Stimulated activated CD8-positive, alpha-beta memory T cell treated with anti-CD3 and anti-CD28 coated beads, Interleukin-7, amount 100 ng/mL, for 1 hour (primary cell): Measurements from ENCODE around the gene KITLG.
"Not testable (repeated sequence)": the region's sequence is repeated elsewhere in the genome, so short reads cannot be mapped to it uniquely, and the experiment has no call there.

ENCODE experiments used
- DNase-seq, 2 donors: peaks; one replicate each; pipeline ENCODE4 v3.0.0-alpha.2; 2020; ENCODE audit warnings: low read depth in 2 of 2

Gene KITLG

GRCh38 chr12:88576866-88577265 lies 3.4 kb downstream of the KITLG start:
- no peak for DNase-seq

GRCh38 chr12:88575361-88575970 lies 4.8 kb downstream of the KITLG start:
- DNase-seq: no peak

GRCh38 chr12:88574278-88574677 lies 6.0 kb downstream of the KITLG start:
- DNase-seq: no peak

- DNase-seq: no peak
Observed at GRCh38 chr12:88573583-88573982, 6.7 kb downstream of the KITLG start.

DNA sequence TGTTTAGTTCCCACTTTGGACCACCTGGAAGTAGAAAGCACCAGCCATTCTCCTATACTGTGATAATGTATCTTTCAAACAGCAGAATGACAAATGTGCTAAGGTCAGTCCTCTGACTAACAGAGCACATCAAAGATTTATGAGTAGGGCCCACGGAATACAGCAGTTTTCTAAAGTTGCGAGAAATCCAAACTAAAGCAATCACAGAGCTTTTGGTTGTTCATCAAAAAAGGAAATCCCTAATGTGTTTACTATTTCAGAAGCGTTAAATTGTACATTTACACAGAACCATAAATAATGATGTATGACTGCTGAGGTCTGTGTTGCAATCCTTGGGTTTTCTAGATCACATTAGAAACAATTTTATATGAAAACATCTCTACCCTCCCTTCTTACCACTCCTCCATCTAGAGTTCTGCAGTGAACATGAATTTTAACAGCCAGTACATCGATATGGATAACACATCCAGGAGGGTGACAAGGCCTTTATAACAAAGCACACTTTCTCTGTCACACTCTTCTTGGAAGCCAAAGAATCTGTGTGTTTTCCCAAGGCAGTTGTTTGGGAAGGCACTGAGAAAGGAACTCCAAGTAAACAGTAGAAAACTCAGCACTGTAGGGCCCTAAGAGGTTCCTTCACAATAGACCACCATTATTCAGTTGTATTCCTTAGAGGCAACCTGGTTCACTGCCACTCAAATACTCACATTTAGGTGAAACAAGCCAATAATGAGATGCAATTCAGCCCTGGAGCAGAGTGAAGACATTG lies 7.3 kb downstream of the KITLG start:
- DNase-seq: no peak

DNA sequence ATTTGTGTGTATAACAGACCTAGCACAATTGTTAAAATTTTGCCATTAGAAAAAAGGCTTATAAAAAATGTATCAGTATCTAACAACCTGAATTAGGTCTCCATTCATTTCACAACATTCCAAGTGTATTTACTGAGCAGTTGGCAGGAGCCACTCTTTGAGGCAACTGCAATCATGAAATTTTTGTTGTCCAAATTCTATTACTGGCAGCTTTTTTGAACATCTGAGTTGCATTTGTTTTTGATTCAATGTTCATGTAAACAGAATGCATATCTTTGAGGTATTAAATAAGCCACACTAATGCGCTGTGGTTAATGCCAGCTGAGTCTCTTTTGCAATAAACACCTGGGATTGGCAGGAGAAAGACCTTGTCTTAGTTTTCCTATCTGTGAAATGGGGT lies 8.7 kb downstream of the KITLG start:
- no peak for DNase-seq

DNA sequence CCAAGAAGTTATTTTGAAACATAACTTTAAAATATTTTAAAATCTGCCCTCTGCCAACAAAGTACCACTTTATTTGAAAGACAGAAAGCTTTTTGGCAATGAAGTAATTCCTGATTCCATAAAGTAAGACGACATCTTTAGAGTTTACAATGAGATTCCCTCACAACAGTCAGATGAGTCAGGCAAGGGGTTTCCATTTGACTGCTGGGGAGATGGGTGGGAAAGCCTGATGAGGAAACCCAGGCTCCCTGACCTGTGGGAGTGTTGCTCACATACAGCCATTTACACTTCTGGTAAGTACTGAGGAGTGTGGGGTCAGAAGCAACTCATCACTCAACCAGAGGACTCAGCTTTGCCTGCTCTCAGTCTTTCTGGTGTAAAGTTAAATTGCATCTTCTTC lies 10.2 kb downstream of the KITLG start:
- DNase-seq: no peak

DNA sequence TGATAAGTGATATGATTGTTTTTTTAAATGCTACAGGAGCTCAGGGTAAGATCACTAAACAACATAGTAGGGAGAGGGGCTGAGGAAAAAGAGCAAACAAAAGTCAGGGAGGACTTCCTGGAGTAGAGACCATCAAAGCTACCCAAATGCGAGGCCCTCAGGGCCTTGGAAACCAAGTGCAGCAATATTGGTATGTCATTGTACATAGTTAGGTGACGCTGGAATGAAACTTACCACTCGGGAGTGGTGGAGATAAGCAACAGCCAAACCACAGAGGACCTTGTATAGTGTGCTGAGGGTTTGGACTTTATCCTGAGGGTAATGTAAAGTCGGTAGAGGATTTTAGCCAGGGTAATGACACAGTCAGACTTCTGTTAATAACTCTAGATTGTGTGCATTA lies 13.8 kb downstream of the KITLG start:
- no peak for DNase-seq

- DNase-seq: no peak
Observed at GRCh38 chr12:88562846-88563582, 17.3 kb downstream of the KITLG start.

DNA sequence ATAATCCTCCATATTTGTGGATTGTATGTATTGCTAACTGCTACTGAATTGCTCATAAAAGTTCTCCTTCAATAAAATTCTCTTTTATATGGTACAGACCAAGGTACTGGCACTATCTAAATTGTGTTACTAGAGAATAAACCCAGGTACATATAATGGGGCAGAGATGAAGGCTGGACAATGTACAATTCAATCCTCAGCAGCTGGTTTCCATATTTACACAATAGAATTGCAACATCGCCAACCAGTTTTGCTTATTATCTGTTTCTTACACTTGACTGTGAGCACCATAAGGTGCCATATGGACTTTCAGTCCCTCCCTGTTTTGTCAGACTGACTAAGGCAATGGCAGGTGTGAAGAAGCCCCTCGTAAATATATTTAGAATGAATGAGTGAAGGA lies 18.1 kb downstream of the KITLG start:
- DNase-seq: no peak

DNA sequence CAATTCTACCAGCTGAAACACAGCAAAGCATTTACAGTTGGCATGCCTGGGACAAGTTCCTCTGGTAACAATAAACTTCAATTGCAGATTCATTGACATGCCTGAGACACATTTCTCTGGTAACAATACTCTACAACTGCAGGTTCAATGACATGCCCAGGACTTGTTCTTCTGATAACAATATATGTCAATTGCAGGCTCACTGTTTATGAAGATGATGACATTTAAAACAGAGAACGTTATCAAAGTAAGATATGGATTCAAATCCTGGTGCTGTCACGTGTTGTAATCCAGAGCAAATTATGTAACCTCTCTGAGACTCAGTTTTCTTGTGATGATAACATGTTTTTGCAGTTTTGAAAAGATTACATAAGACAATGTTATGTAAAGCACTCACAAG lies 20.5 kb downstream of the KITLG start:
- DNase-seq: no peak

GRCh38 chr12:88559199-88559598 lies 21.1 kb downstream of the KITLG start:
- no peak for DNase-seq

DNA sequence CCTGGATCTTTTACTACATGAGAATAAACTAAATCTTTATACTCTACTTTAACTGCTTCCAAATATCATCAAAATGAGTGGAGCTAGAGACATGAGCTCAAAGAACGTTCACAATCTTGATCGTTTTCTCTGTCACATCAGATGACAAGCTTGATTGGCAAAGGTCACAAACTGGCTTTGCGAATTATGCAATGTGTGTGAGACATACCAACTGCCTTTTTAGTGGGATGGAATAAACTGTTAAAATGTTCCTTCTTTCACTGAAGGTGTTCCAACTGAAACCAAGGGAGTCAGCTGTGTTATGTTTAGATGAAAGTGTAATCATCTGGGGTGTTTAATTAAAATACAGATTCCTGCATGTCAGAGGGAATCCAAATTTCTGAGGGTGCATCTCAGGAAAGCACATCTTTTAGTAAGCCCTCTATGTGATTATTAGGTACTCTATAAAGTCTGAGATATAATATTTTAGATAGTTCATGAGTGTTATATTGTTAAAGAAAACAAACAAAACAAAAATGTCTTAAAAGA lies 21.9 kb downstream of the KITLG start:
- no peak for DNase-seq

GRCh38 chr12:88556213-88556774 lies 24.0 kb downstream of the KITLG start:
- no peak for DNase-seq

- DNase-seq: no peak
Observed at GRCh38 chr12:88553941-88554658, 26.2 kb downstream of the KITLG start.

DNA sequence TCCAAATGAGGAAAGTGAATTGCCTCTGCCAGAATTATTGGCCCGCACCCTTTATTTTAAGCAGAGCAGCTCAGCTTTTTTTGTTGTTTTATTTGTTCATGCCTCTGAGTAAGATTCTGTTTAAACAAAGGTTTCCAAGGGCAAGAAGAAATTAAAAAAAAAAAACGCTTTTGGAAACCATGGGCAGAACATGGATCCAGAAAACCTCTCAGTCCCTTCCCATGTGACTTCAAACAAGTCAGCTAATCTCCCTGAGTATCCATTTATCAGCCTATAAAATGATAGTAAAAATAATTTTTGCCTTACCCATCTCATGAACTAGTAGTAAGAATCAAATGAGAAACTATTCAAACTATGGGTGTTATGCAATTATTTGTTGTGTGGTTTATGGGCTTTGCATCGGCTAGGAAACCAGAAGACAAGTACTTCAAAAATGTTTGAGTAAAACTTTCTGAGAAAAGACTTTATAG lies 27.6 kb downstream of the KITLG start:
- no peak for DNase-seq

DNA sequence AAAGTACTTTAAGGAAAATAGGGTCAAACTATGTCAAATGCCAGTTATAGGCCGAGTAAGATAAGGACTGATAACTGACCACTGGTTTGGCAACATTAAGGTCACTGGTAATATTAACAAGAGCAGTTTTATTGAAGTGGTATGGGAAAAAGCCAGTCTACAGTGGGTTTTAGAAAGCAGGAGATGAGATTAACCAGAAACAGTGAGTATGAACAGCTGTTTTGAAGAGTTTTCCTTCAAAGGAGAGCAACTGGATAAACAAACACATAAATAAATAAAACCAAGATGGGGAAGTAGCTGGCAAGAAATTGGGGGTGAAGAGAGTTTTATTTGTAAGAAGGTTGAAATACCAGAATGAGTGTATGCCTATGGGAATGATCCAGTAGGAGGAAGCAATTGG lies 30.3 kb downstream of the KITLG start:
- DNase-seq: no peak

GRCh38 chr12:88547949-88548348 lies 32.3 kb downstream of the KITLG start:
- DNase-seq: not testable (repeated sequence)

DNA sequence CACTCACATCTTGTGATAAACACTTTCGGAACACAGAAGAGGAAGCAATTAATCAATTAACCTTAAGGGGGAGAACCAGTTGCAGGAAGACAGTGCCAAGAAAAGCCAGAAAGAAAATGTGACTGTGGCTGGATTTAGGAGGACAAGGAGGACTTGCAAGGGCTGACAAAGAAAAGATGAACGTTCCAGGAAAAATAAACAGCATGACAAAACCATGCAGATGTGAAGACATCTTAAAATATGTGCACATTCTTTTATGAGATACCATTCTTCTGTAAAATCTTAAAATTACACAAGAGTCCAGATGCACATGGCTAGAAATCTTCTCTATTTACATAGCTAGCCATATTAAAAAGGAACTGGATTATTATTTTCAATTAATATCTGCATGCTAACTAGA lies 33.4 kb downstream of the KITLG start:
- no peak for DNase-seq

GRCh38 chr12:88546226-88546625 lies 34.0 kb downstream of the KITLG start:
- DNase-seq: no peak
